ENCODE results near the gene CYSRT1. TPM values are rescaled to one million over a fixed set of nuclear protein-coding genes. Genes with fewer than 3 reads are reported as not detected.

The CYSRT1 gene
- total RNA-seq, 2 experiments from 2014 or later, result 1.7 to 2.9 TPM

GRCh38 chr9:137270929-137271695, 46.1 kb downstream of the CYSRT1 start:
- H3K4me3 ChIP-seq (ENCODE audit: low read depth, low read length, poor library complexity, severe bottlenecking), result no peak overlapping the region
- no TSS peak for BruUV-seq (replicated peaks)
- TF ChIP-seq EZH2phosphoT487 (IDR thresholded peaks at IDR 0.05; ENCODE audit: borderline replicate concordance, low read depth, low read length), result no peak
- no peak for TF ChIP-seq CTCF (conservative IDR thresholded peaks at IDR 0.05; ENCODE audit: low read length)
- H3K9me2 ChIP-seq (ENCODE audit: insufficient read depth, low read length), result no peaks in the 10 kb centered on the region
- H3K9me3 ChIP-seq (ENCODE audit: low read length), result no peaks in the 10 kb centered on the region
- intact Hi-C loops (cut with micrococcal nuclease; ENCODE audit: unreplicated experiment), result no loop called here
- no peak overlapping the region for H2AFZ ChIP-seq (ENCODE audit: low read length)
- H3K4me1 ChIP-seq (ENCODE audit: insufficient read depth, low read length, poor library complexity, severe bottlenecking), result peaks cover 79% of the 10 kb centered on the region
- peaks cover 18% of the 10 kb centered on the region; the same call in 1 of the 2 replicates for H3K79me2 ChIP-seq (ENCODE audit: insufficient read depth, low read depth, low read length)
- CTCF ChIA-PET (ENCODE audit: unreplicated experiment), result no interaction called here
- H3K4me2 ChIP-seq (ENCODE audit: low read length), result no peak overlapping the region
- H3K27ac ChIP-seq (ENCODE audit: low read depth, low read length, poor library complexity, severe bottlenecking), result no peak overlapping the region
- H4K20me1 ChIP-seq (ENCODE audit: insufficient read depth, low read length), result no peaks in the 10 kb centered on the region
- peaks cover 55% of the 10 kb centered on the region for H3K36me3 ChIP-seq (ENCODE audit: insufficient read depth, low read length)
- POLR2A ChIA-PET, result no interaction called here
- no peak for DNase-seq (ENCODE audit: low spot score)

GRCh38 chr9:137271696-137272076, 46.7 kb downstream of the CYSRT1 start:
- intact Hi-C loops (cut with micrococcal nuclease; ENCODE audit: unreplicated experiment), result no loop called here
- peaks cover 79% of the 10 kb centered on the region for H3K4me1 ChIP-seq (ENCODE audit: insufficient read depth, low read length, poor library complexity, severe bottlenecking)
- H2AFZ ChIP-seq (ENCODE audit: low read length), result no peak overlapping the region
- no peak overlapping the region for H3K4me3 ChIP-seq (ENCODE audit: low read depth, low read length, poor library complexity, severe bottlenecking)
- H3K27ac ChIP-seq (ENCODE audit: low read depth, low read length, poor library complexity, severe bottlenecking), result no peak overlapping the region
- DNase-seq (ENCODE audit: low spot score), result no peak
- H3K9me2 ChIP-seq (ENCODE audit: insufficient read depth, low read length), result no peaks in the 10 kb centered on the region
- peaks cover 15% of the 10 kb centered on the region; the same call in 1 of the 2 replicates for H3K79me2 ChIP-seq (ENCODE audit: insufficient read depth, low read depth, low read length)
- H4K20me1 ChIP-seq (ENCODE audit: insufficient read depth, low read length), result no peaks in the 10 kb centered on the region
- BruUV-seq (replicated peaks), result no TSS peak
- ChIA-PET POLR2A (no interaction called here), CTCF (ENCODE audit: unreplicated experiment) (no interaction called here)
- H3K36me3 ChIP-seq (ENCODE audit: insufficient read depth, low read length), result peaks cover 50% of the 10 kb centered on the region
- no peak overlapping the region for H3K4me2 ChIP-seq (ENCODE audit: low read length)
- no peaks in the 10 kb centered on the region for H3K9me3 ChIP-seq (ENCODE audit: low read length)
- TF ChIP-seq EZH2phosphoT487 (IDR thresholded peaks at IDR 0.05; ENCODE audit: borderline replicate concordance, low read depth, low read length) (no peak), CTCF (conservative IDR thresholded peaks at IDR 0.05; ENCODE audit: low read length) (no peak)

Measured in OCI-LY7 (cell line).